ENCODE measurements around the gene CACNA1I.

DNA sequence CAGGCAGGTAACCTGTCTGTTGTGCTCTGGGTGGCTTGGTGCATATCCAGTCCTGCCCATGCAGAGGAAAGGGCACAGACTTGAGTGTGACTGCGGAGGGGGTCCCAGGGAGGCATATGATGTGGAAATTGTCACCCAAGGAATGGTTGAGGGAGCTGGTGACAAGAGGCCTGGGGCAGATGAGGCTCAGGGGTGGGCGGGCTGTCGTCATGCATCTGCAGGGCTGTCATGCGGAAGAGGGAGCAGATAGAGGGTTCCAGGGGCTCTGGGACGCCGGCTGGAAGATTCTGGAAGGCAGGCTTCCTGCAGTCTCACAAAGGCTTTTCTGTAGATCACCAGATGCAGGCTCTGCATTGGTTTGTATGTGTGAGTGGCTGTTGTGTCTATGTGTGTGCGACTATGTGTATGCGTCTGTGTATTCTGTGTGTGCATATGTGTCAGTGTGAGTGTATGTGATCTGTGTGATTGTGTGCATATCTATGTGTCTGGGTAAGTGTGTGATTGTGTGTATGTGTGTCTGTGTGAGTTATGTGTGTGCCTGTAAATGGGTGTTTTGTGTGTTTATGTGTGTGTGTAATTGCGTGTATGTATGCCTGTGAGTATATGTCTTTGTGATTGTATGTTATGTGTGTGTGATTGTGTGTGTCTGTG is 7.6 kb upstream of the CACNA1I start:
- TF ChIP-seq, protein P1, sequence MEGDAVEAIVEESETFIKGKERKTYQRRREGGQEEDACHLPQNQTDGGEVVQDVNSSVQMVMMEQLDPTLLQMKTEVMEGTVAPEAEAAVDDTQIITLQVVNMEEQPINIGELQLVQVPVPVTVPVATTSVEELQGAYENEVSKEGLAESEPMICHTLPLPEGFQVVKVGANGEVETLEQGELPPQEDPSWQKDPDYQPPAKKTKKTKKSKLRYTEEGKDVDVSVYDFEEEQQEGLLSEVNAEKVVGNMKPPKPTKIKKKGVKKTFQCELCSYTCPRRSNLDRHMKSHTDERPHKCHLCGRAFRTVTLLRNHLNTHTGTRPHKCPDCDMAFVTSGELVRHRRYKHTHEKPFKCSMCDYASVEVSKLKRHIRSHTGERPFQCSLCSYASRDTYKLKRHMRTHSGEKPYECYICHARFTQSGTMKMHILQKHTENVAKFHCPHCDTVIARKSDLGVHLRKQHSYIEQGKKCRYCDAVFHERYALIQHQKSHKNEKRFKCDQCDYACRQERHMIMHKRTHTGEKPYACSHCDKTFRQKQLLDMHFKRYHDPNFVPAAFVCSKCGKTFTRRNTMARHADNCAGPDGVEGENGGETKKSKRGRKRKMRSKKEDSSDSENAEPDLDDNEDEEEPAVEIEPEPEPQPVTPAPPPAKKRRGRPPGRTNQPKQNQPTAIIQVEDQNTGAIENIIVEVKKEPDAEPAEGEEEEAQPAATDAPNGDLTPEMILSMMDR (IDR thresholded peaks at IDR 0.05; ENCODE audit: poor library complexity) = no peak
- TF ChIP-seq EZH2 (IDR thresholded peaks at IDR 0.05; ENCODE audit: borderline replicate concordance) = no peak
